AG09309 (cell line): Measurements from ENCODE around the gene RAD51B.

Source experiments
- DNase-seq: peaks from one replicate; pipeline ENCODE4 v3.0.0-alpha.2; 2010; ENCODE audit warnings: low read depth
- H3K4me3 ChIP-seq: 2 replicates; pipeline ENCODE4 v1.5.1; 2011; ENCODE audit warnings: mild to moderate bottlenecking, low read depth, low read length, moderate library complexity; ENCODE audit not compliant: control insufficient read depth
- TF ChIP-seq, protein P1 (sequence below): IDR thresholded peaks from 2 replicates; pipeline ENCODE4 v1.5.1; 2011; ENCODE audit warnings: mild to moderate bottlenecking, low read depth, low read length, inconsistent platforms; ENCODE audit not compliant: insufficient read depth, control insufficient read depth; ENCODE audit errors: missing control alignments

RAD51B gene

DNA sequence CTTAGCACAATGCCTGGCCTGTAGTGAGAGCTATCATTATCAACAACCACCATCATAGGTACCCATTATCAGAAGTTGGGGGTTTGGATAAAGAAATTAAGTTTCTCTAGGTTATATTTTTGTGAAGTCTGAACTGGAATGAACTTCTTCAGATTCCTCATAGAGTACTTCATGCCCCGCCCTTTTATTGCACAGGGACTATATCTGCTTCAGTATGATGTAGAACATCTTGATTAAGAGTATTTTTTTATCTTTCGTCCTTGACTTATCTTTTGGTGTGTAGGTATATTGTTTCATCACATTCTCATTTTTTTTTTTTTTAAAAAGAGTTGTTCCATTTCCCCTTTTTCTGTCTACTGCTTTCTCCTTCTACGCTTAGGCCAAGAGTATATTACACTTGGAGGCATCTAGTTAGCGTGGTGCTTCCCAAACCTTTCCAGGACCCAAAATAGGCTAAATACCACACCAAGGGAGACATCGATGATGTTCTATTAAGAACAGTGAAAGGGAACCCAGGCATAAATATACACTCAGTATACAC, 505.8 kb downstream of the RAD51B start:
- DNase-seq = no peak
- TF ChIP-seq, protein P1, sequence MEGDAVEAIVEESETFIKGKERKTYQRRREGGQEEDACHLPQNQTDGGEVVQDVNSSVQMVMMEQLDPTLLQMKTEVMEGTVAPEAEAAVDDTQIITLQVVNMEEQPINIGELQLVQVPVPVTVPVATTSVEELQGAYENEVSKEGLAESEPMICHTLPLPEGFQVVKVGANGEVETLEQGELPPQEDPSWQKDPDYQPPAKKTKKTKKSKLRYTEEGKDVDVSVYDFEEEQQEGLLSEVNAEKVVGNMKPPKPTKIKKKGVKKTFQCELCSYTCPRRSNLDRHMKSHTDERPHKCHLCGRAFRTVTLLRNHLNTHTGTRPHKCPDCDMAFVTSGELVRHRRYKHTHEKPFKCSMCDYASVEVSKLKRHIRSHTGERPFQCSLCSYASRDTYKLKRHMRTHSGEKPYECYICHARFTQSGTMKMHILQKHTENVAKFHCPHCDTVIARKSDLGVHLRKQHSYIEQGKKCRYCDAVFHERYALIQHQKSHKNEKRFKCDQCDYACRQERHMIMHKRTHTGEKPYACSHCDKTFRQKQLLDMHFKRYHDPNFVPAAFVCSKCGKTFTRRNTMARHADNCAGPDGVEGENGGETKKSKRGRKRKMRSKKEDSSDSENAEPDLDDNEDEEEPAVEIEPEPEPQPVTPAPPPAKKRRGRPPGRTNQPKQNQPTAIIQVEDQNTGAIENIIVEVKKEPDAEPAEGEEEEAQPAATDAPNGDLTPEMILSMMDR = no peak
- no peak overlapping the region for H3K4me3 ChIP-seq

DNA sequence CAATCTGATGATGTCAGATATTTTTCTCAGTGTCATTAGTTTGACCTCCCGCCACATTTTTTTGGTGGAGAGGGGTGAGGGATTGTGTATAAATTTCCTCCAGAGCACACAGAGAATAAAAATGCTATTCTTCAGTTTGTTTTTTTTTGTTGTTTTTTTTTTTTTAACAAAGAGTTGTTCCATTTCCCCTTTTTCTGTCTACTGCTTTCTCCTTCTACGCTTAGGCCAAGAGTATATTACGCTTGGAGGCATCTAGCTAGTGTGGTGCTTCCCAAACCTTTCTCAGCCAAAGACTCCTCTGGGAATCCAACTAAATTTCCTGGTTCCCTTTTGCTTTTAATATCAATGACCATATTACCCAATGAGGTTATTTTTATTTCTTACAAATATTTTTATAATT, 507.7 kb downstream of the RAD51B start:
- TF ChIP-seq, protein P1 = no peak
- DNase-seq = no peak
- H3K4me3 ChIP-seq = no peak overlapping the region

DNA sequence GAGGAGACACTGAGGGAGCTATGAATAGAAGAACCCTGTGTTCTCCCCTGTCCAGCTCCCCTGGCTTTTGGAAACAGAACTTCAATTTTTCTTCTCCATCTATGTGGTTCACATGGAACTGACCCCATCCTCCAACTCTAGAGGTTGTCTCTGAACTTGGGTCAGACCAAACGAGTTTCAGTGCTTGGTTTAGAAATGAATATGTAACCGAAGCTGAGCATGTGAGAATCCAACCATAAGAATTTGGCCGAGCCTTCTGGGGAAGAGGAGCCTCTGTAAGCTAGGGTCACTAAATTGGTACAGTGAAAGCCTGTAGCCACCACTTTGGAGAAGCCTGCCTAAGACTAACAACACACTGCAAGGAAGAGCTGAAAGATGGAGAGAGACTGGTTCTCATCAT, 508.9 kb downstream of the RAD51B start:
- DNase-seq = no peak
- TF ChIP-seq, protein P1 = no peak
- H3K4me3 ChIP-seq = no peak overlapping the region

DNA sequence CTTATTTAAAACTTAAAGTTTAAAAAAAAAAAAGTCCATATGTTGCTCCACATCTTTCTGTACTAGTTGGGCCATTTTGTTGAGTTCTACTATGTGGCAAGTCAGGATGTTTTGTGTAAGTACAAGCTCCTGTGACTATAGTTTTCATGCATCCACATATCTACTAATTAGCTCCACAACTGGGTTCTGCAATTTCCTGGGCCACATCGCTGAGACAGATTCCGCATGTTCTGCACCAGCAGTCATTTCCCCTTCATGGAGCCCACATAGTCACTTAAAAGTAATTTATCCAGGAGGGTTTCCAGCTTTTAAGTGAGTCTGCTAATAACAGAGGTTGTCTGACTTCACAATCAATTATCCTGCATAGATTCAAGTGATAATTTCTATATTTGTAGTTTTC, 511.8 kb downstream of the RAD51B start:
- TF ChIP-seq, protein P1 = no peak
- no peak overlapping the region for H3K4me3 ChIP-seq
- DNase-seq = no peak

DNA sequence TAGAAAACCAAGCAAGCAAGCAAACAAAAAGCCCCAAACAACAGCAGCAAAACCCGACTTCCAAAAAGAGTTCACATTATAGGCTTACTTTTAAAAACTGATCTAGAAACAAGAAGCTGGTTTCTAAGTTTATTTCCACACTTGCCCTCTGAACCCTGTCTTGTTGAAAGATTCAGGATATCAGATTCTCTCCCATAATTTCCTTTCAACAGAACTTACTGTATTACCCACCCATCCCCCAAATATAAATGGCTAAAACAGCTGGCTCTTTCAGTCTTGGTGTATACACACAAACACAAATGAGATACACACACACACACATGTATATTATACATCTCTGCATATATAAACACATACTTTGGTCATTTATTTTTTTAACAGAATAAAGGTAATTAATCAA, 512.4 kb downstream of the RAD51B start:
- H3K4me3 ChIP-seq = no peak overlapping the region
- TF ChIP-seq, protein P1 = no peak
- no peak for DNase-seq

DNA sequence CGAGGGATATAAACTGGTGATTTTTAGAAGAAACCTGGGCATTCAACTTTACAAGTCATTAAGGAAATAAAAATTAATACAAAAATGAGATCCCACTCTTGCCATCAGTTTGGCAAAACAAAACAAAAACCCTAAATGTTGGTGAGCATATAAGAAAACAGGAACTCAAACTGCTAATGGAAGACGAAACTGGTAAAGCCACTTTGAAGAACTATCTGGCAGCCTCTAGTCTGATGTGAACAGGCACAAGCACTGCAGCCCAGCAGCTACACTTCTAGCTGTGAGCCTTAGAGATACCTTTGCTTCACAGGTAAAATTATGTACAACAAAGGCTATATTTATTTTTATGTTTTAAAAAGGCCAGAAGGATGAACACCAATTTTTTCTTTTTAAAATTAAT, 513.7 kb downstream of the RAD51B start:
- no peak for DNase-seq
- H3K4me3 ChIP-seq = no peak overlapping the region
- TF ChIP-seq, protein P1 = no peak

DNA sequence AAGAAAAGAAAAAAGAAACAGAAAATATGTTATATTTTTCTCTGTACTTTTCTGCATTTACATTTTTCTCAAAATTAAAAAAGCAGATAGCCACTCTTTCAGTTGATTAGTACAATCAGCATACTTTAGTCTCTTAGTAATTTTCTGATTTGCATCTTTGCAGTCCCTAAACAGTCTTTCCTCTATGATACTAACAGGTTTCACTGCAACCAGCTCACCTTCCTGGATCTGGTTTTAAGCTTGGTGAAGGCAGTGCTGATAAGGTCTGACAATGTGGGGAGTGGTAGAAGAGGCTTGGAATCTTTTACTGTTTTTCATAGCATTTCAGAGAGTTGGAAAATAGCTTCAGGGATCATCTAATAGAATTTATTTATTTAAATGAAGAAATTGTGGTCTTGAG, 515.7 kb downstream of the RAD51B start:
- H3K4me3 ChIP-seq = no peak overlapping the region
- DNase-seq = no peak
- TF ChIP-seq, protein P1 = no peak
